Keratinocyte (primary cell): ENCODE results near the gene CSRP1. TPM values are rescaled to one million over a fixed set of nuclear protein-coding genes. Genes with fewer than 3 reads are reported as not detected.
A peak's percentile ranks its signal among the peaks of the same experiment; 100 is the strongest.

Experiments used
- DNase-seq: peaks from one replicate; pipeline ENCODE4 v3.0.0-alpha.2; 2011; ENCODE audit warnings: low read depth, missing footprints, low spot score
- FAIRE-seq: peaks from 2 replicates; lab custom pipeline; 2011; peaks lifted over from hg19 to GRCh38; lab: Jason Lieb, UNC
- H2AFZ ChIP-seq: 2 replicates; pipeline ENCODE4 v1.6.0; 2012; ENCODE audit warnings: low read length, control low read depth, inconsistent platforms; ENCODE audit not compliant: control insufficient read depth
- H3K27ac ChIP-seq: 2 replicates; pipeline ENCODE4 v1.5.1; 2011; ENCODE audit warnings: low read length; ENCODE audit not compliant: control insufficient read depth, insufficient read depth
- H3K27me3 ChIP-seq: 3 replicates; pipeline ENCODE4 v1.6.0; 2011; ENCODE audit warnings: low read length; ENCODE audit not compliant: control insufficient read depth, insufficient read depth; ENCODE audit errors: extremely low read depth
- H3K36me3 ChIP-seq, 2 experiments: 2 replicates in 1 of 2; 3 replicates in 1 of 2; pipeline ENCODE4 v1.5.1; 2011; ENCODE audit warnings: low read length in 2 of 2, mild to moderate bottlenecking in 1 of 2; ENCODE audit not compliant: control insufficient read depth in 2 of 2, insufficient read depth in 2 of 2; ENCODE audit errors: extremely low read depth in 1 of 2
- H3K4me1 ChIP-seq: 3 replicates; pipeline ENCODE4 v1.5.1; 2011; ENCODE audit warnings: low read length; ENCODE audit not compliant: control insufficient read depth, insufficient read depth; ENCODE audit errors: extremely low read depth
- H3K4me2 ChIP-seq: 3 replicates; pipeline ENCODE4 v1.6.0; 2011; ENCODE audit warnings: low read depth, low read length; ENCODE audit not compliant: control insufficient read depth, insufficient read depth; ENCODE audit errors: extremely low read depth
- H3K4me3 ChIP-seq, 3 experiments: fragments of 200-600 bp in 1 of 3; sonication (generic) in 1 of 3; 2 replicates in 2 of 3; 3 replicates in 1 of 3; pipeline ENCODE4 v1.5.1; 2011 to 2016; ENCODE audit warnings: low read length in 3 of 3, mild to moderate bottlenecking in 3 of 3, control low read depth in 2 of 3, inconsistent platforms in 1 of 3, low read depth in 1 of 3, mixed read lengths in 1 of 3, mixed run types in 1 of 3, moderate library complexity in 1 of 3; ENCODE audit not compliant: control insufficient read depth in 2 of 3, insufficient read depth in 2 of 3; ENCODE audit errors: extremely low read depth in 1 of 3
- H3K79me2 ChIP-seq: 2 replicates; pipeline ENCODE4 v1.6.0; 2012; ENCODE audit warnings: low read length; ENCODE audit not compliant: control insufficient read depth, insufficient read depth
- H3K9ac ChIP-seq: 3 replicates; pipeline ENCODE4 v1.6.0; 2011; ENCODE audit warnings: low read length; ENCODE audit not compliant: control insufficient read depth, insufficient read depth; ENCODE audit errors: extremely low read depth
- H3K9me1 ChIP-seq: 3 replicates; pipeline ENCODE4 v1.6.0; 2011; ENCODE audit warnings: low read length; ENCODE audit not compliant: control insufficient read depth, insufficient read depth; ENCODE audit errors: extremely low read depth
- H3K9me3 ChIP-seq: 2 replicates; pipeline ENCODE4 v1.5.1; 2012; ENCODE audit warnings: low read depth, low read length; ENCODE audit not compliant: control insufficient read depth
- H4K20me1 ChIP-seq: 3 replicates; pipeline ENCODE4 v1.6.0; 2011; ENCODE audit warnings: low read length; ENCODE audit not compliant: control insufficient read depth, insufficient read depth; ENCODE audit errors: extremely low read depth
- CTCF ChIP-seq, 3 experiments: IDR thresholded peaks in 1 of 3; conservative IDR thresholded peaks in 1 of 3; optimal IDR thresholded peaks in 1 of 3; 2 replicates in 2 of 3; 3 replicates in 1 of 3; pipeline versions ENCODE3 to v1.5.1; 2011; ENCODE audit warnings: low read length in 3 of 3, mild to moderate bottlenecking in 3 of 3, moderate library complexity in 2 of 3, control low read depth in 1 of 3, inconsistent platforms in 1 of 3; ENCODE audit not compliant: insufficient read depth in 2 of 3; ENCODE audit errors: extremely low read depth in 1 of 3
- EZH2 ChIP-seq: IDR thresholded peaks from one replicate; pipeline ENCODE4 v1.6.1; 2012; ENCODE audit warnings: inconsistent platforms, mild to moderate bottlenecking, low read length, moderate library complexity
- dilution Hi-C: fragments of 300-500 bp; cut with MboI; formaldehyde crosslinking; loops from one replicate; pipeline ENCODE4 v1.7.0; 2020; ENCODE audit warnings: low sequenced_read_pairs; ENCODE audit not compliant: extremely low pct_ligation_motif_present
- polyA plus RNA-seq, 5 experiments: library from polyadenylated mRNA; depleted of rRNA in 3 of 5; stranded (reverse) in 3 of 5; stranded (forward) in 1 of 5; unstranded in 1 of 5; fragments of >200 nt; gene quantifications; 1 replicate in 1 of 5; 2 replicates in 3 of 5; 3 replicates in 1 of 5; pipeline versions ENCODE4 v1.2.1 to v1.2.3, GENCODE V29; 2011 to 2012; ENCODE audit warnings: missing spikeins in 2 of 5, low read depth in 1 of 5, low replicate concordance in 1 of 5

CSRP1 gene
- polyA plus RNA-seq, 1 donor (not counting 4 experiments of a cell fraction or from before 2014, with no cell fraction given) = 168 TPM

DNA sequence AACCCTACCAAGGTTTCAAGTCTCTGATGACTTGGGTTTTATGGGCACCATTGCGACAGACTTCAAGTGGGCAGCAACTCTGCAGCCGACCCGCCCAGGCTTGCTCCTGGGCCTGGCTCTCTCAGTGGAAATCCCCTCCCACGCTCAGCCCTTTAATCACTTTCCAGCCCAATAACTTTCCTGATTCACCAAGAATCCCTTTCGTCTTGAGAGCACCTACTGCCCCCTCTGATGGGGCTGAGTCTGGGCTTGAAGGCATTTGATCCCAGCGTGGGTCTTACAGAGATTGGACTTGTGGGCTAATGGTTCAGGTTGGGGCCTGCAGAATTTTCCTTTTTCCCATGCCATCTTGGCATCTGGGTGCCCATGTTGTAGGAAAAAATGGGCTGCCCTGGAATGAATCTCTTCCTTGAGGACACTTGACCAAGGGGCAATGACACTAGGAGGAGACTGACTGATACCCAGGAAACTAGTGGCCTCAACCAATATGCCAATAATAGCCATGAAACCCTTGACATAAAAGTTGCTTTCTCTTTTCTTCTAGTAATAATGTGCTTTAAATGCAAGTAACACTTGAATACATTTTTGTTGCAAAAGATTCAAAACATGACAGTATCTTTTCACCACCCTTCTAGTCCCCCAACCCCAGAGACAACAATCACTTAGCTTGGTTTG lies 30.1 kb downstream of the CSRP1 start:
- Histone ChIP-seq H3K9me3 (no peaks in the 10 kb centered on the region), H3K4me2 (peak overlapping the region; percentile 74), H3K4me3 (peak overlapping the region in 1 of 3 experiments; percentile 26), H3K4me1 (peaks cover 59% of the 10 kb centered on the region), H4K20me1 (no peaks in the 10 kb centered on the region), H2AFZ (no peak overlapping the region), H3K9me1 (no peaks in the 10 kb centered on the region), H3K36me3 (no peaks in the 10 kb centered on the region), H3K27me3 (no peaks in the 10 kb centered on the region), H3K79me2 (no peaks in the 10 kb centered on the region), H3K9ac (peak overlapping the region; percentile 68), H3K27ac (peak overlapping the region; percentile 88)
- no peak for TF ChIP-seq EZH2
- peak in 2 of 3 experiments; percentile 20 to 23 for TF ChIP-seq CTCF (optimal IDR thresholded peaks at IDR 0.05 in 1 of 3, IDR thresholded peaks at IDR 0.05 in 1 of 3, conservative IDR thresholded peaks at IDR 0.05 in 1 of 3; ENCODE audit: extremely low read depth in 1 of 3, insufficient read depth in 2 of 3, low read length in 3 of 3)
- DNase-seq (no peak), FAIRE-seq (peak; percentile 61)
- dilution Hi-C loops = no loop called here

- Histone ChIP-seq H3K79me2 (no peaks in the 10 kb centered on the region), H2AFZ (no peak overlapping the region), H3K9me1 (no peaks in the 10 kb centered on the region), H3K4me2 (peak overlapping the region; percentile 74), H3K27ac (peak overlapping the region; percentile 88), H3K36me3 (no peaks in the 10 kb centered on the region), H4K20me1 (no peaks in the 10 kb centered on the region), H3K9me3 (no peaks in the 10 kb centered on the region), H3K4me1 (peaks cover 56% of the 10 kb centered on the region), H3K27me3 (no peaks in the 10 kb centered on the region), H3K4me3 (peak overlapping the region; percentile 16 to 34 (median 26)), H3K9ac (peak overlapping the region; percentile 68)
- no peak for DNase-seq
- TF ChIP-seq EZH2 (no peak), CTCF (optimal IDR thresholded peaks at IDR 0.05 in 1 of 3, IDR thresholded peaks at IDR 0.05 in 1 of 3, conservative IDR thresholded peaks at IDR 0.05 in 1 of 3; ENCODE audit: extremely low read depth in 1 of 3, insufficient read depth in 2 of 3, low read length in 3 of 3) (no peak)
- FAIRE-seq = peak; percentile 74
- dilution Hi-C loops = no loop called here
These were observed 30.8 kb downstream of the CSRP1 start for GRCh38 chr1:201475915-201476669.
